KOPT-K1 (cell line): Measurements from ENCODE around the gene SYNJ2.

ENCODE experiments used
- H3K27ac ChIP-seq: fragments of 200-600 bp; sonication (generic); 2 replicates; pipeline ENCODE4 v1.5.1; 2016; ENCODE audit warnings: antibody characterized with exemption, mild to moderate bottlenecking, low read depth, low read length; ENCODE audit not compliant: poor library complexity, severe bottlenecking
- H3K36me3 ChIP-seq: fragments of 200-600 bp; sonication (generic); 2 replicates; pipeline ENCODE4 v1.5.1; 2017; ENCODE audit warnings: antibody characterized with exemption, mild to moderate bottlenecking, low read length, moderate library complexity; ENCODE audit not compliant: insufficient read depth
- H3K9me3 ChIP-seq: fragments of 200-600 bp; sonication (generic); 2 replicates; pipeline ENCODE4 v1.5.1; 2017; ENCODE audit warnings: antibody characterized with exemption, low read length, mild to moderate bottlenecking; ENCODE audit not compliant: insufficient read depth, poor library complexity, severe bottlenecking

The SYNJ2 gene

GRCh38 chr6:158019416-158019815 lies 37.8 kb downstream of the SYNJ2 start:
- no peak overlapping the region for H3K27ac ChIP-seq
- peaks cover 50% of the 10 kb centered on the region for H3K36me3 ChIP-seq

GRCh38 chr6:158020272-158020711 lies 38.6 kb downstream of the SYNJ2 start:
- peaks cover 50% of the 10 kb centered on the region for H3K36me3 ChIP-seq
- no peaks in the 10 kb centered on the region for H3K9me3 ChIP-seq
- no peak overlapping the region for H3K27ac ChIP-seq

More at GRCh38 chr6:158019416-158019815, 37.8 kb downstream of the SYNJ2 start:
- H3K9me3 ChIP-seq: no peaks in the 10 kb centered on the region

- H3K36me3 ChIP-seq: peaks cover 50% of the 10 kb centered on the region
- no peaks in the 10 kb centered on the region for H3K9me3 ChIP-seq
- no peak overlapping the region for H3K27ac ChIP-seq
These were observed 39.1 kb downstream of the SYNJ2 start for GRCh38 chr6:158020811-158021210.

- no peaks in the 10 kb centered on the region for H3K9me3 ChIP-seq
- no peak overlapping the region for H3K27ac ChIP-seq
- H3K36me3 ChIP-seq: peaks cover 50% of the 10 kb centered on the region
These were observed 39.7 kb downstream of the SYNJ2 start for GRCh38 chr6:158021376-158021775.

GRCh38 chr6:158021814-158022748 lies 40.4 kb downstream of the SYNJ2 start:
- Histone ChIP-seq H3K27ac (no peak overlapping the region), H3K9me3 (no peaks in the 10 kb centered on the region), H3K36me3 (peaks cover 50% of the 10 kb centered on the region)

- peaks cover 45% of the 10 kb centered on the region for H3K36me3 ChIP-seq
- H3K9me3 ChIP-seq: no peaks in the 10 kb centered on the region
- no peak overlapping the region for H3K27ac ChIP-seq
These were observed 41.3 kb downstream of the SYNJ2 start for GRCh38 chr6:158022749-158023596.

GRCh38 chr6:158023597-158023939 lies 41.9 kb downstream of the SYNJ2 start:
- peaks cover 40% of the 10 kb centered on the region for H3K36me3 ChIP-seq
- H3K9me3 ChIP-seq: no peaks in the 10 kb centered on the region
- H3K27ac ChIP-seq: no peak overlapping the region

GRCh38 chr6:158024566-158025297 lies 43.1 kb downstream of the SYNJ2 start:
- no peaks in the 10 kb centered on the region for H3K9me3 ChIP-seq
- peak overlapping the region; percentile 83 for H3K27ac ChIP-seq
- peaks cover 31% of the 10 kb centered on the region for H3K36me3 ChIP-seq

GRCh38 chr6:158026054-158026900 lies 44.6 kb downstream of the SYNJ2 start:
- Histone ChIP-seq H3K9me3 (no peaks in the 10 kb centered on the region), H3K36me3 (peaks cover 23% of the 10 kb centered on the region), H3K27ac (peak overlapping the region; percentile 83)

GRCh38 chr6:158026901-158027589 lies 45.4 kb downstream of the SYNJ2 start:
- Histone ChIP-seq H3K27ac (peak overlapping the region; percentile 83), H3K9me3 (no peaks in the 10 kb centered on the region), H3K36me3 (peaks cover 16% of the 10 kb centered on the region)

GRCh38 chr6:158027590-158028285 lies 46.1 kb downstream of the SYNJ2 start:
- H3K27ac ChIP-seq: peak overlapping the region; percentile 83
- H3K9me3 ChIP-seq: no peaks in the 10 kb centered on the region
- peaks cover 11% of the 10 kb centered on the region for H3K36me3 ChIP-seq

- Histone ChIP-seq H3K27ac (no peak overlapping the region), H3K9me3 (no peaks in the 10 kb centered on the region), H3K36me3 (peaks cover 16% of the 10 kb centered on the region)
These were observed 46.8 kb downstream of the SYNJ2 start for GRCh38 chr6:158028421-158028820.

GRCh38 chr6:158028876-158029275 lies 47.2 kb downstream of the SYNJ2 start:
- Histone ChIP-seq H3K27ac (no peak overlapping the region), H3K9me3 (no peaks in the 10 kb centered on the region)

More at GRCh38 chr6:158028876-158029275, 47.2 kb downstream of the SYNJ2 start:
- peaks cover 20% of the 10 kb centered on the region for H3K36me3 ChIP-seq
